ENCODE results near the gene NUDT4B. TPM values are rescaled to one million over a fixed set of nuclear protein-coding genes. Genes with fewer than 3 reads are reported as not detected.
"Not testable (repeated sequence)": the region's sequence is repeated elsewhere in the genome, so short reads cannot be mapped to it uniquely, and the experiment has no call there.

The NUDT4B gene
- total RNA-seq, 1 experiment from 2014 or later: 18.6 TPM

GRCh38 chr1:148735538-148735937 lies 13.0 kb upstream of the NUDT4B start:
- not testable (repeated sequence) for DNase-seq (ENCODE audit: low read depth)

- DNase-seq (ENCODE audit: low read depth): not testable (repeated sequence)
These were observed 9.9 kb upstream of the NUDT4B start for GRCh38 chr1:148738667-148739066.

- not testable (repeated sequence) for DNase-seq (ENCODE audit: low read depth)
These were observed 5.4 kb upstream of the NUDT4B start for GRCh38 chr1:148743200-148743599.

GRCh38 chr1:148743726-148744720 lies 4.6 kb upstream of the NUDT4B start:
- not testable (repeated sequence) for DNase-seq (ENCODE audit: low read depth)

- DNase-seq (ENCODE audit: low read depth): not testable (repeated sequence)
These were observed 734 bp downstream of the NUDT4B start for GRCh38 chr1:148749335-148749681.

GRCh38 chr1:148756231-148756630 lies 7.7 kb downstream of the NUDT4B start:
- not testable (repeated sequence) for DNase-seq (ENCODE audit: low read depth)

- DNase-seq (ENCODE audit: low read depth): not testable (repeated sequence)
These were observed 8.9 kb downstream of the NUDT4B start for GRCh38 chr1:148757446-148757845.

GRCh38 chr1:148758412-148758811 lies 9.8 kb downstream of the NUDT4B start:
- not testable (repeated sequence) for DNase-seq (ENCODE audit: low read depth)

- DNase-seq (ENCODE audit: low read depth): not testable (repeated sequence)
These were observed 10.4 kb downstream of the NUDT4B start for GRCh38 chr1:148758925-148759324.

GRCh38 chr1:148759749-148760148 lies 11.2 kb downstream of the NUDT4B start:
- not testable (repeated sequence) for DNase-seq (ENCODE audit: low read depth)

- not testable (repeated sequence) for DNase-seq (ENCODE audit: low read depth)
These were observed 11.6 kb downstream of the NUDT4B start for GRCh38 chr1:148760206-148760605.

- DNase-seq (ENCODE audit: low read depth): not testable (repeated sequence)
These were observed 12.8 kb downstream of the NUDT4B start for GRCh38 chr1:148761360-148761759.

- DNase-seq (ENCODE audit: low read depth): not testable (repeated sequence)
These were observed 16.9 kb downstream of the NUDT4B start for GRCh38 chr1:148765238-148766019.

GRCh38 chr1:148768541-148768940 lies 20.0 kb downstream of the NUDT4B start:
- not testable (repeated sequence) for DNase-seq (ENCODE audit: low read depth)

GRCh38 chr1:148769495-148769894 lies 20.9 kb downstream of the NUDT4B start:
- not testable (repeated sequence) for DNase-seq (ENCODE audit: low read depth)

- not testable (repeated sequence) for DNase-seq (ENCODE audit: low read depth)
These were observed 25.1 kb downstream of the NUDT4B start for GRCh38 chr1:148773690-148774089.

- DNase-seq (ENCODE audit: low read depth): not testable (repeated sequence)
These were observed 25.5 kb downstream of the NUDT4B start for GRCh38 chr1:148774102-148774501.

- DNase-seq (ENCODE audit: low read depth): not testable (repeated sequence)
These were observed 26.7 kb downstream of the NUDT4B start for GRCh38 chr1:148775263-148775662.

- not testable (repeated sequence) for DNase-seq (ENCODE audit: low read depth)
These were observed 29.1 kb downstream of the NUDT4B start for GRCh38 chr1:148777649-148778048.

- not testable (repeated sequence) for DNase-seq (ENCODE audit: low read depth)
These were observed 31.8 kb downstream of the NUDT4B start for GRCh38 chr1:148780404-148780803.

GRCh38 chr1:148791543-148792099 lies 43.0 kb downstream of the NUDT4B start:
- DNase-seq (ENCODE audit: low read depth): not testable (repeated sequence)
